ENCODE data around the gene TMEM92. TPM values are rescaled to one million over a fixed set of nuclear protein-coding genes. Genes with fewer than 3 reads are reported as not detected.

TMEM92 gene
- total RNA-seq, 1 donor from 2014 or later = 13.2 TPM

GRCh38 chr17:50308666-50309065 is 34.4 kb downstream of the TMEM92 start:
- H3K4me3 ChIP-seq (ENCODE audit: low read depth, low read length) = no peak overlapping the region
- DNase-seq (ENCODE audit: low read depth) = no peak
- TF ChIP-seq CTCF (conservative IDR thresholded peaks at IDR 0.05; ENCODE audit: low read depth, low read length) = no peak

- H3K4me3 ChIP-seq (ENCODE audit: low read depth, low read length) = no peak overlapping the region
- no peak for DNase-seq (ENCODE audit: low read depth)
- no peak for TF ChIP-seq CTCF (conservative IDR thresholded peaks at IDR 0.05; ENCODE audit: low read depth, low read length)
Measured at GRCh38 chr17:50310455-50311111, 36.3 kb downstream of the TMEM92 start.

GRCh38 chr17:50311112-50311460 is 36.8 kb downstream of the TMEM92 start:
- no peak for TF ChIP-seq CTCF (conservative IDR thresholded peaks at IDR 0.05; ENCODE audit: low read depth, low read length)
- no peak overlapping the region for H3K4me3 ChIP-seq (ENCODE audit: low read depth, low read length)
- no peak for DNase-seq (ENCODE audit: low read depth)

- no peak for TF ChIP-seq CTCF (conservative IDR thresholded peaks at IDR 0.05; ENCODE audit: low read depth, low read length)
- no peak for DNase-seq (ENCODE audit: low read depth)
Measured at GRCh38 chr17:50311483-50311882, 37.2 kb downstream of the TMEM92 start.

GRCh38 chr17:50312308-50312707 is 38.0 kb downstream of the TMEM92 start:
- no peak for DNase-seq (ENCODE audit: low read depth)
- TF ChIP-seq CTCF (conservative IDR thresholded peaks at IDR 0.05; ENCODE audit: low read depth, low read length) = no peak

More at GRCh38 chr17:50311483-50311882, 37.2 kb downstream of the TMEM92 start:
- H3K4me3 ChIP-seq (ENCODE audit: low read depth, low read length) = no peak overlapping the region

GRCh38 chr17:50314456-50315011 is 40.3 kb downstream of the TMEM92 start:
- no peak for TF ChIP-seq CTCF (conservative IDR thresholded peaks at IDR 0.05; ENCODE audit: low read depth, low read length)
- DNase-seq (ENCODE audit: low read depth) = no peak
- H3K4me3 ChIP-seq (ENCODE audit: low read depth, low read length) = no peak overlapping the region

More at GRCh38 chr17:50312308-50312707, 38.0 kb downstream of the TMEM92 start:
- no peak overlapping the region for H3K4me3 ChIP-seq (ENCODE audit: low read depth, low read length)

Data from epithelial cell of proximal tubule (primary cell).